K562 (cell line): ENCODE data around the gene CAMK1D. TPM values are rescaled to one million over a fixed set of nuclear protein-coding genes. Genes with fewer than 3 reads are reported as not detected.

Source experiments
- ATAC-seq: fragments of 200-7000 bp; cut with Tn5 transposase; 3 replicates; pipeline ENCODE4 v1.9.1; 2020; ENCODE audit warnings: moderate library complexity
- BruUV-seq: library from RNA; stranded (reverse); fragments of 400-500 nt; replicated peaks from 2 replicates; lab custom pipeline; 2021; lab: Mats Ljungman, UMichigan
- CTCF ChIA-PET: fragments of 300-600 bp; formaldehyde crosslinking; extraction: SDS; loops from one replicate; lab custom pipeline; 2021; ENCODE audit warnings: low intra/inter-chr PET ratio; lab: Yijun Ruan, JAX
- POLR2A ChIA-PET: fragments of 300-600, 350-650 bp; sonication (Branson Sonifier 250); formaldehyde crosslinking; extraction: SDS; loops from one replicate; lab custom pipeline; 2021; ENCODE audit warnings: antibody characterized with exemption, inconsistent platforms; lab: Yijun Ruan, JAX
- DNase-seq, 4 experiments: peaks; one replicate each; pipeline versions ENCODE4 v3.0.0 to v3.0.0-alpha.2; 2011 to 2018; ENCODE audit warnings: low spot score in 3 of 4, mixed read lengths in 3 of 4; ENCODE audit errors: extremely low read depth in 1 of 4
- FAIRE-seq: peaks from 2 replicates; lab custom pipeline; 2011; peaks lifted over from hg19 to GRCh38; lab: Jason Lieb, UNC
- H2AFZ ChIP-seq: 2 replicates; pipeline ENCODE4 v1.6.0; 2011; ENCODE audit warnings: low read depth, low read length, control low read depth, inconsistent platforms
- H3K27ac ChIP-seq: fragments of 200-600 bp; 3 replicates; pipeline ENCODE4 v1.8.0; 2011; ENCODE audit warnings: low read depth, mild to moderate bottlenecking, control low read depth, inconsistent platforms, low read length, moderate library complexity, mixed read lengths; ENCODE audit errors: extremely low read depth
- H3K27me3 ChIP-seq, 2 experiments: fragments of 300-600 bp in 1 of 2; 2 replicates in 1 of 2; 3 replicates in 1 of 2; pipeline versions ENCODE4 v1.6.0 to v1.8.0; 2011; ENCODE audit warnings: inconsistent platforms in 2 of 2, low read length in 2 of 2, mild to moderate bottlenecking in 1 of 2, mixed read lengths in 1 of 2, moderate library complexity in 1 of 2; ENCODE audit not compliant: control insufficient read depth in 2 of 2, insufficient read depth in 2 of 2
- H3K36me3 ChIP-seq: fragments of 300-600 bp; 3 replicates; pipeline ENCODE4 v1.8.0; 2011; ENCODE audit warnings: mild to moderate bottlenecking, low read length, inconsistent platforms; ENCODE audit not compliant: control insufficient read depth, insufficient read depth
- H3K4me1 ChIP-seq, 2 experiments: fragments of 200-600 bp in 1 of 2; replicated peaks in 1 of 2; 2 replicates in 1 of 2; 3 replicates in 1 of 2; pipeline versions ENCODE4 v1.5.1 to v1.8.0; 2011; ENCODE audit warnings: inconsistent platforms in 2 of 2, low read length in 2 of 2, mild to moderate bottlenecking in 1 of 2, mixed read lengths in 1 of 2, moderate library complexity in 1 of 2; ENCODE audit not compliant: control insufficient read depth in 2 of 2, insufficient read depth in 2 of 2
- H3K4me2 ChIP-seq: 2 replicates; pipeline ENCODE4 v1.6.1; 2011; ENCODE audit warnings: low read length, control low read depth, inconsistent platforms, mixed read lengths; ENCODE audit not compliant: insufficient read depth
- H3K4me3 ChIP-seq: fragments of 200-600 bp; sonication (generic), shearing (Covaris generic); 2 replicates; pipeline ENCODE4 v1.5.1; 2016; ENCODE audit warnings: control low read depth, inconsistent platforms
- H3K79me2 ChIP-seq: fragments of 200-600 bp; 3 replicates; pipeline ENCODE4 v1.8.0; 2011; ENCODE audit warnings: low read length, inconsistent platforms; ENCODE audit not compliant: control insufficient read depth, insufficient read depth
- H3K9ac ChIP-seq, 2 experiments: 2 replicates each; pipeline versions ENCODE4 v1.6.0 to v1.6.1; 2011; ENCODE audit warnings: low read depth in 2 of 2, low read length in 2 of 2, control low read depth in 1 of 2, inconsistent platforms in 1 of 2, mild to moderate bottlenecking in 1 of 2, mixed read lengths in 1 of 2; ENCODE audit not compliant: insufficient read depth in 1 of 2
- H3K9me1 ChIP-seq: one replicate; pipeline ENCODE4 v1.6.0; 2011; ENCODE audit warnings: inconsistent platforms, mild to moderate bottlenecking, low read length, moderate library complexity; ENCODE audit not compliant: control insufficient read depth, insufficient read depth
- H3K9me3 ChIP-seq: replicated peaks from 2 replicates; pipeline ENCODE4 v1.5.1; 2011; ENCODE audit warnings: low read depth, low read length, inconsistent platforms; ENCODE audit not compliant: control insufficient read depth, insufficient read depth
- H4K20me1 ChIP-seq: replicated peaks from 2 replicates; pipeline ENCODE4 v1.6.1; 2011; ENCODE audit warnings: low read length, inconsistent platforms, mixed read lengths; ENCODE audit not compliant: control insufficient read depth, insufficient read depth
- CCAR2 ChIP-seq: fragments of 200-400 bp; formaldehyde crosslinking; IDR thresholded peaks from 2 replicates; pipeline ENCODE4 v1.6.1; 2017; ENCODE audit warnings: mild to moderate bottlenecking, low read depth, low read length
- DIDO1 ChIP-seq: fragments of 450-650 bp; IDR thresholded peaks from 2 replicates; pipeline ENCODE4 v1.6.1; 2016; ENCODE audit warnings: low read depth, missing biosample characterization, missing genetic modification characterization
- ELF4 ChIP-seq: fragments of 450-650 bp; formaldehyde crosslinking; IDR thresholded peaks from 2 replicates; pipeline ENCODE4 v1.4.0; 2022; ENCODE audit warnings: missing genetic modification characterization
- ERF ChIP-seq: fragments of 450-650 bp; formaldehyde crosslinking; IDR thresholded peaks from 2 replicates; pipeline ENCODE4 v1.4.0; 2020; ENCODE audit warnings: mild to moderate bottlenecking, mixed read lengths
- GABPA ChIP-seq: fragments of 200-800 bp; sonication (Bioruptor generic); conservative IDR thresholded peaks from 2 replicates; pipeline ENCODE4 v1.6.1; 2016; ENCODE audit warnings: low read depth, missing genetic modification characterization, missing compliant biosample characterization
- GMEB1 ChIP-seq: fragments of 250-450 bp; sonication (Bioruptor Pico); IDR thresholded peaks from 2 replicates; pipeline ENCODE4 v1.4.0; 2020; ENCODE audit warnings: mild to moderate bottlenecking
- MCM2 ChIP-seq: fragments of 450-650 bp; IDR thresholded peaks from 2 replicates; pipeline ENCODE4 v1.6.1; 2017; ENCODE audit warnings: low read depth, mild to moderate bottlenecking
- PHF21A ChIP-seq: fragments of 450-650 bp; IDR thresholded peaks from 2 replicates; pipeline ENCODE4 v1.6.1; 2017; ENCODE audit warnings: low read depth, borderline replicate concordance
- PREB ChIP-seq: sonication (generic); formaldehyde crosslinking; IDR thresholded peaks from 2 replicates; pipeline ENCODE4 v1.8.1; 2023; ENCODE audit warnings: mild to moderate bottlenecking, missing genetic modification reagents
- RAD21 ChIP-seq, 2 experiments: fragments of 250-450 bp in 1 of 2; fragments of 450-650 bp in 1 of 2; sonication (Bioruptor Pico) in 1 of 2; formaldehyde crosslinking in 1 of 2; IDR thresholded peaks in 1 of 2; conservative IDR thresholded peaks in 1 of 2; 2 replicates each; pipeline versions ENCODE4 v1.4.0 to v1.8.0; 2020 to 2022; ENCODE audit warnings: mild to moderate bottlenecking in 2 of 2, moderate library complexity in 1 of 2
- RBM14 ChIP-seq: fragments of 200-400 bp; formaldehyde crosslinking; IDR thresholded peaks from 2 replicates; pipeline ENCODE4 v1.6.1; 2018; ENCODE audit warnings: low read depth, mild to moderate bottlenecking, low read length, moderate library complexity, borderline replicate concordance; ENCODE audit not compliant: insufficient read depth
- XRCC5 ChIP-seq: fragments of 200-400 bp; formaldehyde crosslinking; IDR thresholded peaks from 2 replicates; pipeline ENCODE4 v1.6.1; 2017; ENCODE audit warnings: low read depth, mild to moderate bottlenecking, low read length
- ZBTB11 ChIP-seq, 3 experiments: fragments of 200-800 bp in 1 of 3; fragments of 250-450 bp in 1 of 3; fragments of 450-650 bp in 1 of 3; sonication (Bioruptor Pico) in 1 of 3; sonication (Bioruptor generic) in 1 of 3; formaldehyde crosslinking in 1 of 3; IDR thresholded peaks; 2 replicates each; pipeline versions ENCODE4 v1.6.1 to v1.8.0; 2016 to 2022; ENCODE audit warnings: mild to moderate bottlenecking in 2 of 3, missing genetic modification characterization in 2 of 3, missing compliant biosample characterization in 1 of 3, moderate library complexity in 1 of 3
- ZKSCAN1 ChIP-seq: fragments of 150-350 bp; IDR thresholded peaks from 2 replicates; pipeline ENCODE4 v1.6.1; 2016; ENCODE audit warnings: low read depth, low read length
- ZNF778 ChIP-seq: fragments of 450-650 bp; formaldehyde crosslinking; IDR thresholded peaks from 2 replicates; pipeline ENCODE4 v1.4.0; 2020; ENCODE audit warnings: mild to moderate bottlenecking, moderate library complexity
- WGBS: fragments of 100-300 bp; shearing (Covaris generic); methylation state at CpG from one replicate; pipeline ENCODE4 v1.1.6; 2016; ENCODE audit warnings: low coverage, mixed read lengths; ENCODE audit not compliant: insufficient coverage; ENCODE audit errors: missing lambda C conversion rate; 5-methylcytosine and 5-hydroxymethylcytosine counted together
- in situ Hi-C: fragments of 300-500 bp; cut with MboI; formaldehyde crosslinking; loops from 4 replicates; pipeline ENCODE4 v1.15.0; 2018; ENCODE audit warnings: inconsistent platforms, mixed read lengths
- intact Hi-C: fragments of 100-400 bp; cut with micrococcal nuclease; formaldehyde crosslinking; loops from 2 replicates; pipeline ENCODE4 v1.14.2; 2022
- polyA plus RNA-seq, 8 experiments: library from polyadenylated mRNA; depleted of rRNA in 4 of 8; stranded (reverse) in 5 of 8; unstranded in 3 of 8; fragments of >200 nt; fragmentation: Nextera tagmentation in 2 of 8; fragmentation: Illumina TruSeq in 1 of 8; extraction: Ambion mirVana in 2 of 8; extraction: Trizol in 1 of 8; gene quantifications; 2 replicates each; pipeline versions ENCODE4 v1.2.1 to v1.2.3, GENCODE V29; 2011 to 2014; ENCODE audit warnings: inconsistent platforms in 1 of 8, missing spikeins in 1 of 8
- total RNA-seq, 7 experiments: library from RNA; depleted of rRNA in 6 of 7; stranded (reverse); fragments of >200 nt in 6 of 7; fragmentation: Illumina TruSeq in 2 of 7; extraction: Trizol in 2 of 7; gene quantifications; 2 replicates each; pipeline versions ENCODE4 v1.2.1 to v1.2.3, GENCODE V29; 2011 to 2021; ENCODE audit warnings: low replicate concordance in 1 of 7

Gene CAMK1D
- total and polyA plus RNA-seq, 9 of the 15 experiments (the other 6 are each of a cell fraction or from before 2014, with no cell fraction given): 0.12 to 0.24 (median 0.20) TPM; not detected in 5

- TF ChIP-seq ZBTB11 (CRISPR knock-in tag; IDR thresholded peaks at IDR 0.05): no peak
- no peak for TF ChIP-seq RAD21 (CRISPR knock-in tag; conservative IDR thresholded peaks at IDR 0.05 in 1 of 2, IDR thresholded peaks at IDR 0.05 in 1 of 2)
These were observed 391.5 kb downstream of the CAMK1D start (continued) for GRCh38 chr10:12740813-12741212.

GRCh38 chr10:12741360-12741804, 392.0 kb downstream of the CAMK1D start:
- ChIA-PET POLR2A (no interaction called here), CTCF (no interaction called here)
- H3K27ac ChIP-seq: no peak overlapping the region
- FAIRE-seq (no peak), ATAC-seq (no peak), DNase-seq (no peak)
- H3K9me3 ChIP-seq: no peaks in the 10 kb centered on the region
- no peaks in the 10 kb centered on the region for H4K20me1 ChIP-seq
- no peak overlapping the region for H3K4me3 ChIP-seq
- 1% methylated on average over 8 of the region's 8 CpGs for WGBS
- H3K79me2 ChIP-seq: no peaks in the 10 kb centered on the region
- intact Hi-C loops: no loop called here
- H3K9me1 ChIP-seq: no peaks in the 10 kb centered on the region
- no peak overlapping the region for H2AFZ ChIP-seq
- H3K36me3 ChIP-seq: no peaks in the 10 kb centered on the region
- no peak overlapping the region for H3K4me2 ChIP-seq
- BruUV-seq: no TSS peak
- H3K9ac ChIP-seq: no peak overlapping the region
- no peaks in the 10 kb centered on the region for H3K4me1 ChIP-seq
- H3K27me3 ChIP-seq: peaks cover 12 to 25% of the 10 kb centered on the region in 2 experiments; a peak in 4 of 5 replicates
- in situ Hi-C loops: no loop called here
- TF ChIP-seq ZNF778 (CRISPR knock-in tag) (no peak), DIDO1 (tag) (no peak), XRCC5 (no peak), ERF (no peak), PHF21A (no peak), GABPA (no peak), CCAR2 (no peak), GMEB1 (CRISPR knock-in tag) (no peak), PREB (CRISPR knock-in tag) (no peak), MCM2 (no peak), RBM14 (no peak), ZKSCAN1 (no peak), ELF4 (CRISPR knock-in tag) (no peak)
